Smooth muscle cell (in vitro differentiated cells): ENCODE measurements around the gene HGD. TPM values are rescaled to one million over a fixed set of nuclear protein-coding genes. Genes with fewer than 3 reads are reported as not detected.
"Not testable (repeated sequence)": the region's sequence is repeated elsewhere in the genome, so short reads cannot be mapped to it uniquely, and the experiment has no call there.

Source experiments
- DNase-seq: peaks from one replicate; lab custom pipeline; 2025; ENCODE audit not compliant: unreplicated experiment; lab: John Stamatoyannopoulos, UW
- H2AFZ ChIP-seq: fragments of 200-600 bp; sonication (generic); 2 replicates; pipeline ENCODE4 v1.6.0; 2016; ENCODE audit warnings: antibody characterized with exemption, low read depth, mild to moderate bottlenecking
- H3F3A ChIP-seq: fragments of 200-600 bp; sonication (generic); 2 replicates; pipeline ENCODE4 v1.6.0; 2017; ENCODE audit warnings: antibody characterized with exemption, low read depth
- H3K27ac ChIP-seq: fragments of 200-600 bp; sonication (generic); 2 replicates; pipeline ENCODE4 v1.5.1; 2016; ENCODE audit warnings: low read depth, mild to moderate bottlenecking
- H3K27me3 ChIP-seq: fragments of 200-600 bp; sonication (generic); 2 replicates; pipeline ENCODE4 v1.6.1; 2016; ENCODE audit warnings: low read depth, mild to moderate bottlenecking
- H3K36me3 ChIP-seq: fragments of 200-600 bp; sonication (generic); 2 replicates; pipeline ENCODE4 v1.5.1; 2016; ENCODE audit warnings: low read depth
- H3K4me1 ChIP-seq: fragments of 200-600 bp; sonication (generic); 2 replicates; pipeline ENCODE4 v1.5.1; 2016; ENCODE audit warnings: low read depth
- H3K4me2 ChIP-seq: fragments of 200-600 bp; sonication (generic); 2 replicates; pipeline ENCODE4 v1.6.0; 2016; ENCODE audit warnings: mild to moderate bottlenecking
- H3K4me3 ChIP-seq: fragments of 200-600 bp; sonication (generic); 2 replicates; pipeline ENCODE4 v1.5.1; 2016; ENCODE audit warnings: mild to moderate bottlenecking
- H3K79me2 ChIP-seq: fragments of 200-600 bp; sonication (generic); 2 replicates; pipeline ENCODE4 v1.6.0; 2016; ENCODE audit warnings: low read depth, mild to moderate bottlenecking
- H3K9ac ChIP-seq: fragments of 200-600 bp; sonication (generic); 2 replicates; pipeline ENCODE4 v1.6.0; 2016; ENCODE audit warnings: low read depth
- H3K9me3 ChIP-seq: fragments of 200-600 bp; sonication (generic); replicated peaks from 2 replicates; pipeline ENCODE4 v1.5.1; 2016; ENCODE audit warnings: low read depth
- H4K20me1 ChIP-seq: fragments of 200-600 bp; sonication (generic); 2 replicates; pipeline ENCODE4 v1.6.0; 2016; ENCODE audit warnings: low read depth
- WGBS: methylation state at CpG from one replicate; pipeline ENCODE4 v1.1.7; 2016; ENCODE audit warnings: low lambda C conversion rate; 5-methylcytosine and 5-hydroxymethylcytosine counted together
- polyA plus RNA-seq: library from polyadenylated mRNA; unstranded; fragments of >200 nt; fragmentation: Nextera tagmentation; extraction: Ambion mirVana; gene quantifications from 2 replicates; pipeline ENCODE4 v1.2.1, GENCODE V29; 2016
- total RNA-seq: library from RNA; depleted of rRNA; stranded (reverse); fragments of >200 nt; gene quantifications from 2 replicates; pipeline ENCODE4 v1.2.3, GENCODE V29; 2014
- TF ChIP-seq, protein P1 (sequence below): fragments of 200-600 bp; sonication (generic); IDR thresholded peaks from 2 replicates; pipeline ENCODE4 v1.5.1; 2017; ENCODE audit warnings: borderline replicate concordance, mild to moderate bottlenecking, antibody characterized with exemption; ENCODE audit not compliant: insufficient read depth, poor library complexity, severe bottlenecking

The HGD gene
- total and polyA plus RNA-seq, 2 experiments from 2014 or later = 3.8 to 10.9 TPM

DNA sequence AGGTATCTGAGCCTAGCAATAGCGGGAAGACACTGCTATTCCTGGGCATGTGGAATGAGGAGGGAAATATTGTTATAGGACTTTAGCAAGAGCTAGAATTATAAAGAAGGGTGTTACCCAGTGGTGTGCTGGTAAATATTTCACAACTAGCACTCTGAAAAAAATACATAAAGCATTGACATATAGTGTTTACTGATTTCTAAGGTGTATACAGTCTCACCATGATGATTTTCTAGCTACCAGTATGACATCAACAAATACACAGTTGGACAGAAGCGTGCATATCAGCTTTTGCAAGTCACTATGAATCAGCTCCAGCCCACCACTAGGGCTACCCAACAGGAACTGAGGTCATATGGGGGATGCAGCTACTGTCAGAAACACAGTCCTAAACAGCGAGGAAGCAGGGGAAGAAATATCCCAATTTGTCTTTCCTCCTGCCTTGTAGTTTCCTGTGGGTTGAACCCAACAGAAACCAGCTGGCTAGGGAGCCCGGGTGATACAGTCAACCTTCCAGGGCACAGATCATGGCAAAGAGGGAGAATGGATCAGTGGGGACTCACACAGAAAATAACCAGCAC lies 39.6 kb downstream of the HGD start:
- TF ChIP-seq, protein P1, sequence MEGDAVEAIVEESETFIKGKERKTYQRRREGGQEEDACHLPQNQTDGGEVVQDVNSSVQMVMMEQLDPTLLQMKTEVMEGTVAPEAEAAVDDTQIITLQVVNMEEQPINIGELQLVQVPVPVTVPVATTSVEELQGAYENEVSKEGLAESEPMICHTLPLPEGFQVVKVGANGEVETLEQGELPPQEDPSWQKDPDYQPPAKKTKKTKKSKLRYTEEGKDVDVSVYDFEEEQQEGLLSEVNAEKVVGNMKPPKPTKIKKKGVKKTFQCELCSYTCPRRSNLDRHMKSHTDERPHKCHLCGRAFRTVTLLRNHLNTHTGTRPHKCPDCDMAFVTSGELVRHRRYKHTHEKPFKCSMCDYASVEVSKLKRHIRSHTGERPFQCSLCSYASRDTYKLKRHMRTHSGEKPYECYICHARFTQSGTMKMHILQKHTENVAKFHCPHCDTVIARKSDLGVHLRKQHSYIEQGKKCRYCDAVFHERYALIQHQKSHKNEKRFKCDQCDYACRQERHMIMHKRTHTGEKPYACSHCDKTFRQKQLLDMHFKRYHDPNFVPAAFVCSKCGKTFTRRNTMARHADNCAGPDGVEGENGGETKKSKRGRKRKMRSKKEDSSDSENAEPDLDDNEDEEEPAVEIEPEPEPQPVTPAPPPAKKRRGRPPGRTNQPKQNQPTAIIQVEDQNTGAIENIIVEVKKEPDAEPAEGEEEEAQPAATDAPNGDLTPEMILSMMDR = no peak
- H3K36me3 ChIP-seq = no peaks in the 10 kb centered on the region
- H3K4me2 ChIP-seq = peak overlapping the region; percentile 33
- peak overlapping the region; percentile 94 for H3K27ac ChIP-seq
- peaks cover 6% of the 10 kb centered on the region for H3K4me1 ChIP-seq
- H2AFZ ChIP-seq = peak overlapping the region; percentile 31
- no peaks in the 10 kb centered on the region for H3K79me2 ChIP-seq
- H3K9me3 ChIP-seq = no peaks in the 10 kb centered on the region
- H3F3A ChIP-seq = peaks cover 4% of the 10 kb centered on the region
- no peak for DNase-seq
- H3K9ac ChIP-seq = peak overlapping the region; percentile 72
- H3K27me3 ChIP-seq = no peaks in the 10 kb centered on the region
- WGBS = 50% methylated on average over 4 of the region's 4 CpGs
- H4K20me1 ChIP-seq = no peaks in the 10 kb centered on the region
- H3K4me3 ChIP-seq = no peak overlapping the region

DNA sequence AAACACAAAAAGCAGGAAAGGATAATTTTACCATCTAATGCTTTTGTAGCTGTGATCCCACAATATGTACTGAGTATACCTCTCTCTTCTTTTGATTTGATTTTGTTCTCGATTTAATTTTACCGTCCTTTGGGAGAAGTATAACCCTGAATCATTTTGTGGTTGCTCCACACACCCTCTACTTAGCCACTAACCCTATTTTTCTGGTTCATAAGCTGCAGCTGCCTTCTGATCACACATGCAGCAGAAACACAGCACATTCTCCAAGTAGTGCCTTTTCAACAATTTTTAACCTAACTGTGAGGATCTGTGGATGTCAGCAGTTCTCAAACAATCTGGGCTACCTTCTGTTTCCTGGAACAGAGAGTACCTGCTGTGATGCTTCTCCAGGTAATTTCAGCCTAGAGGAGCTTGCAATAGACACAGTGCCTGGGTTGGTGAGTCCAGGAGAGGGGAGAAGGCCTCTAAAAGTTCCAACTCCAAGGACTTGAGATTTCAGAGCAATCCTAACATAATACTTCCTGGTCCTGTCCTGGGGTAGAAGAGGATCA lies 40.3 kb downstream of the HGD start:
- no peaks in the 10 kb centered on the region for H3K79me2 ChIP-seq
- H3F3A ChIP-seq = peaks cover 4% of the 10 kb centered on the region
- peak overlapping the region; percentile 72 for H3K9ac ChIP-seq
- H3K4me3 ChIP-seq = no peak overlapping the region
- H3K9me3 ChIP-seq = no peaks in the 10 kb centered on the region
- no peak overlapping the region for H2AFZ ChIP-seq
- DNase-seq = no peak
- H3K27me3 ChIP-seq = no peaks in the 10 kb centered on the region
- TF ChIP-seq, protein P1 = no peak
- H4K20me1 ChIP-seq = no peaks in the 10 kb centered on the region
- H3K4me2 ChIP-seq = no peak overlapping the region
- peak overlapping the region; percentile 94 for H3K27ac ChIP-seq
- H3K4me1 ChIP-seq = peaks cover 6% of the 10 kb centered on the region
- WGBS = 90% methylated on average over 2 of the region's 2 CpGs
- no peaks in the 10 kb centered on the region for H3K36me3 ChIP-seq

DNA sequence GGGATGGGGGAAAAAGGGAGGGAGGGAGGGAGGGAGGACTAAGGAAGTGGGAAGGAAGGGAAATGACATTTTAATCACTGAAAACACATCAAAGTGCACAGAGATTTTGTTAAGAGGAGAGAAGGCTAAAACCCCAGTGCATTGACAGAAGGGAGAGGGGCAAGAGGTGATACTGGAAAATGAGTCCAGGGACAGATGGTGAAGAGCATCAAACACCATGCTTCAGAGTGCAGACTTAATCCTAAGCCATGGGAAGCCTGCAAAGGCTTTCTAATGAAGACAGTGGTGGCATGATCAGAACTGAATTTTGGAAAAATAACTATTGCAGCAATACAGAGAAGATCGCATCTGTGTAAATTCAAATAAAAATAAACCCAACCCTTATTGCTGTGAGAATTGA lies 41.8 kb downstream of the HGD start:
- Histone ChIP-seq H3K27ac (no peak overlapping the region), H3K27me3 (no peaks in the 10 kb centered on the region), H3K4me2 (no peak overlapping the region), H4K20me1 (no peaks in the 10 kb centered on the region), H3K36me3 (no peaks in the 10 kb centered on the region), H3K4me3 (no peak overlapping the region), H3F3A (no peaks in the 10 kb centered on the region), H3K4me1 (peaks cover 2% of the 10 kb centered on the region), H3K9me3 (no peaks in the 10 kb centered on the region), H3K79me2 (no peaks in the 10 kb centered on the region), H3K9ac (no peak overlapping the region), H2AFZ (no peak overlapping the region)
- DNase-seq = no peak
- 95% methylated on average over 1 of the region's 1 CpG for WGBS
- TF ChIP-seq, protein P1 = no peak

DNA sequence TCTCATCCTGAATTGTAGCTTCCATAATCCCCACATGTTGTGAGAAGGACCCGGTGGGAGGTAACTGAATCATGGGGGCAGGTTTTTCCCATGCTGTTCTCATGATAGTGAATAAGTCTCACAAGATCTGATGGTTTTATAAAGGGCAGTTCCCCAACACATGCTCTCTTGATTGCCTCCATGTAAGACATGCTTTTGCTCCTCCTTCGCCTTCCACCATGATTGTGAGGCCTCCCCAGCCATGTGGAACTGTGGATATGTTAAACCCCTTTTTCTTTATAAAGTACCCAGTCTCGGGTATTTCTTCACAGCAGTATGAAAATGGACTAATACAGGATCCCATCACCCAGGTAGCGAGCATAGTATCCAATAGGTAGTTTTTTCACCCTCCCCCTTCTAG lies 43.2 kb downstream of the HGD start:
- H3K4me3 ChIP-seq, H3K36me3 ChIP-seq, H3K79me2 ChIP-seq, H3K9me3 ChIP-seq, DNase-seq, H4K20me1 ChIP-seq, H2AFZ ChIP-seq, H3F3A ChIP-seq, H3K9ac ChIP-seq, H3K4me2 ChIP-seq, H3K27me3 ChIP-seq, H3K27ac ChIP-seq, H3K4me1 ChIP-seq: not testable (repeated sequence)
- 91% methylated on average over 4 of the region's 4 CpGs for WGBS
